Measurements from ENCODE around the gene TTC9C.
A peak's percentile ranks its signal among the peaks of the same experiment; 100 is the strongest.
"Not testable (repeated sequence)": the region's sequence is repeated elsewhere in the genome, so short reads cannot be mapped to it uniquely, and the experiment has no call there.

The TTC9C gene

GRCh38 chr11:62728171-62728988 is at the start of gene TTC9C:
TTC9C (plus strand) TSS chr11:62728486; CDS start chr11:62728849, 363 bp downstream.
- H3K36me3 ChIP-seq (ENCODE audit: control insufficient read depth, low read depth, low read length), result peaks cover 24% of the 10 kb centered on the region
- H3K9me3 ChIP-seq (ENCODE audit: control insufficient read depth, low read depth, low read length), result no peaks in the 10 kb centered on the region
- no peaks in the 10 kb centered on the region for H3K27me3 ChIP-seq (ENCODE audit: control insufficient read depth, insufficient read depth, low read length)
- peaks cover 15% of the 10 kb centered on the region for H3K4me1 ChIP-seq (ENCODE audit: control insufficient read depth, low read depth, low read length)
- H3K4me3 ChIP-seq (ENCODE audit: low read length), result peak within 1 kb of the TSS; percentile 66
- peak within 1 kb of the TSS; percentile 90 for H3K27ac ChIP-seq (ENCODE audit: low read length)
- peak within 1 kb of the TSS; percentile 77 for H3K9ac ChIP-seq (ENCODE audit: low read length)

GRCh38 chr11:62678770-62679696 is 49.3 kb upstream of the TTC9C start, which contains the start of gene UBXN1:
UBXN1 (minus strand) TSS chr11:62679073; CDS start chr11:62678923, 150 bp downstream.
- Histone ChIP-seq H3K27ac (ENCODE audit: low read length) (peak within 1 kb of the TSS; percentile 70), H3K9me3 (ENCODE audit: control insufficient read depth, low read depth, low read length) (no peaks in the 10 kb centered on the region), H3K27me3 (ENCODE audit: control insufficient read depth, insufficient read depth, low read length) (no peaks in the 10 kb centered on the region), H3K4me3 (ENCODE audit: low read length) (peak within 1 kb of the TSS; percentile 92), H3K9ac (ENCODE audit: low read length) (peak within 1 kb of the TSS; percentile 88), H3K36me3 (ENCODE audit: control insufficient read depth, low read depth, low read length) (peaks cover 20% of the 10 kb centered on the region), H3K4me1 (ENCODE audit: control insufficient read depth, low read depth, low read length) (no peaks in the 10 kb centered on the region)

DNA sequence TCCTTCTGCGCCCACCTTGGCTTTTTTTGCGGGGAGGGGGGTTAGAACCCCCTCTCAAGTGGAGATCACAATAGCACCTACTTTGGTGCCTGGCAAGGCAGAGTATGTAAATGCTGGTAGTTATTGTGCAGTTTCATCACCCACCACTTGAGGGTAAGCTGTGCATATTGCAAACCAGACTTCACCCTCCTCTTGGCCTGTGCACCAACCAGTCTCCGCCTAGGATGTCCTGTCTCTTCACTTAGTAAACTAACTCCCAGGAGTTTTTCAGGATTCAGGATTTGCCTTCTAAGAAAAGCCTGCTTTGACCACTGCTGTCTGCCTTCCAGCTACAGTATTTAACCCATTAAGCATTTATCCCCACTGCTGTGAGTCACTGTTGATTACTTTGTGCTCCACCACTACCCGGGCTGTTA is 47.5 kb upstream of the TTC9C start:
- Histone ChIP-seq H3K4me1 (ENCODE audit: control insufficient read depth, low read depth, low read length) (no peaks in the 10 kb centered on the region), H3K9ac (ENCODE audit: low read length) (no peak overlapping the region), H3K27ac (ENCODE audit: low read length) (no peak overlapping the region), H3K4me3 (ENCODE audit: low read length) (no peak overlapping the region), H3K9me3 (ENCODE audit: control insufficient read depth, low read depth, low read length) (no peaks in the 10 kb centered on the region), H3K36me3 (ENCODE audit: control insufficient read depth, low read depth, low read length) (peaks cover 16% of the 10 kb centered on the region), H3K27me3 (ENCODE audit: control insufficient read depth, insufficient read depth, low read length) (no peaks in the 10 kb centered on the region)

DNA sequence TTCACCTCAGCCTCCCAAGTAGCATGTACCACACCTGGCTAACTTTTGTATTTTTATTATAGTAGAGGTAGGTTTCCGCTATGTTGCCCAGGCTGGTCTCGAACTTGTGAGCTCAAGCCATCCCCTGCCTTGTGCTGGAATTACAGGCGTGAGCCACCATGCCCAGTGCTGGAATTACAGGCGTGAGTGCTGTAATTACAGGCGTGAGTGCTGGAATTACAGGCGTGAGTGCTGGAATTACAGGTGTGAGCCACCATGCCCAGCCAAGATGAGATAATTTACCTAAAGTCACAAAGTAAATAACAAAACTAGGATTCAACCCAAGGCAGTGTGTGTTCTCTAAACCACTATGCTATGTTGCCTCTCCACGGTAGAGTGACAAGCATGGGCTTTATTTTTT is 45.8 kb upstream of the TTC9C start:
- Histone ChIP-seq H3K4me1 (ENCODE audit: control insufficient read depth, low read depth, low read length) (no peaks in the 10 kb centered on the region), H3K36me3 (ENCODE audit: control insufficient read depth, low read depth, low read length) (peaks cover 2% of the 10 kb centered on the region), H3K9me3 (ENCODE audit: control insufficient read depth, low read depth, low read length) (no peaks in the 10 kb centered on the region), H3K4me3 (ENCODE audit: low read length) (no peak overlapping the region), H3K27me3 (ENCODE audit: control insufficient read depth, insufficient read depth, low read length) (no peaks in the 10 kb centered on the region), H3K9ac (ENCODE audit: low read length) (no peak overlapping the region), H3K27ac (ENCODE audit: low read length) (no peak overlapping the region)

- no peaks in the 10 kb centered on the region for H3K4me1 ChIP-seq (ENCODE audit: control insufficient read depth, low read depth, low read length)
- H3K4me3 ChIP-seq (ENCODE audit: low read length), result no peak overlapping the region
- no peaks in the 10 kb centered on the region for H3K27me3 ChIP-seq (ENCODE audit: control insufficient read depth, insufficient read depth, low read length)
- peaks cover 22% of the 10 kb centered on the region for H3K36me3 ChIP-seq (ENCODE audit: control insufficient read depth, low read depth, low read length)
- no peak overlapping the region for H3K9ac ChIP-seq (ENCODE audit: low read length)
- no peak overlapping the region for H3K27ac ChIP-seq (ENCODE audit: low read length)
- H3K9me3 ChIP-seq (ENCODE audit: control insufficient read depth, low read depth, low read length), result no peaks in the 10 kb centered on the region
These were observed 40.5 kb upstream of the TTC9C start for GRCh38 chr11:62687508-62688396.

DNA sequence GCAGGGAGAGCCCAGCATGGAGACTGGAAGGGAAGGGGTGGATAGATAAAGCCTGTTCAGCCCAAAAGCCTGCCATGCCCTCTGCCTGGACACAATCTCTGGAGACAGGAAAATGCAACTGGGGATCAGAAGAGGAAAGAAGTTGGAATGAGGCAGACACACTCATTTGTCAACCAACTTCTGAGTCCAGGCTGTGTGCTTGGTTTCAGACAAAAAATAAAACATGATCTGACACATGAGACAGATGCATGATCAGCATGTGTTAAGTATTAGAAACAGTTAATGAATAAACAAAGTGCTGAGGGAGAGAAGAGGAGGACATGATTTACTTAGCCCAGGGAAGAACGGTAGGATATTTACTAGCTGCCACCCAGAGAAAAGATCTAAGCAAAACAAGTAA is 39.8 kb upstream of the TTC9C start:
- Histone ChIP-seq H3K9me3 (ENCODE audit: control insufficient read depth, low read depth, low read length) (no peaks in the 10 kb centered on the region), H3K27ac (ENCODE audit: low read length) (no peak overlapping the region), H3K9ac (ENCODE audit: low read length) (no peak overlapping the region), H3K4me1 (ENCODE audit: control insufficient read depth, low read depth, low read length) (no peaks in the 10 kb centered on the region), H3K36me3 (ENCODE audit: control insufficient read depth, low read depth, low read length) (peaks cover 28% of the 10 kb centered on the region), H3K4me3 (ENCODE audit: low read length) (no peak overlapping the region), H3K27me3 (ENCODE audit: control insufficient read depth, insufficient read depth, low read length) (no peaks in the 10 kb centered on the region)

DNA sequence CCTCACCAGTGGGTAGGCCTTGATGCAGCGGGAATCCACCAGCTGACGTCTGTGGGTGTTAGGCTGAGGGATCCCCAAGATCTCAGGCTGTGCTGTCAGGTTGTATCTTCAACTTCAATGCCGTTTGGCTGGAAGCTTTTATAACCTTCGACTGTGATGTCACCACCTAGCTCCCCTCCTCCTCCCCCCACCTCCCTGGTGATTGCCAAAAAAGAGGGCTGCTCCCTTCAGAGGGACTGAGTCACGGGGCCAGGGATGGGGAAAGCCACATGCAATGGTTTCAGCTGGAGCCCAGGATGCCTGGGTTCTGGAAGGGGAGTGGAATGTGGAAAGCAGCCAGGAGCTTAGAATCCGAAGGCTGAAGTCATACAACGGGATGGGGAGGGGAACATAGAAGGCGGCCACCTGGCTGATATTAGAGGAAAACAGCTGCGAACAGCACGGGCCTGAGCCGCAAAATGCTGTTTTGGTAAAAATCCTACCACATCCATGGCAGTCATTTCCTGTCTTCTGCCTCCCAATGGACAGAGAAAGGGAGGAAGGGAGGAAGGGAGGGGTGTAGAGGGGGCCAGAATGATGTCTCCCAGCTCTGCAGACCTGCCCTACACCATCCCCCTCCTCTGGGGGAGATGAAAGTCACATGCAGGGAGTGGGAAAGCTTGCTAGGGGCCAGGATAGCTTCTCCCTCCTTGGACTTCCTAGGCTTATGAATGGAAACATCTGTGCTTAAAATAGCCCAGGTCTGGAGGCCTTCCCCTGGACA is 38.7 kb upstream of the TTC9C start, which contains the start of gene LRRN4CL:
TSS of gene LRRN4CL (minus strand) at position 110 of the 763 bp plus-strand sequence. CDS start 1,022 bp downstream, outside the sequence.
- Histone ChIP-seq H3K9me3 (ENCODE audit: control insufficient read depth, low read depth, low read length) (no peaks in the 10 kb centered on the region), H3K27ac (ENCODE audit: low read length) (no peak within 1 kb of the TSS), H3K36me3 (ENCODE audit: control insufficient read depth, low read depth, low read length) (peaks cover 28% of the 10 kb centered on the region)

GRCh38 chr11:62693624-62694023 is 34.7 kb upstream of the TTC9C start:
- not testable (repeated sequence) for H3K27me3 ChIP-seq (ENCODE audit: control insufficient read depth, insufficient read depth, low read length); H3K4me3 ChIP-seq (ENCODE audit: low read length); H3K9ac ChIP-seq (ENCODE audit: low read length); H3K4me1 ChIP-seq (ENCODE audit: control insufficient read depth, low read depth, low read length); H3K9me3 ChIP-seq (ENCODE audit: control insufficient read depth, low read depth, low read length); H3K27ac ChIP-seq (ENCODE audit: low read length)
- peaks cover 28% of the 10 kb centered on the region for H3K36me3 ChIP-seq (ENCODE audit: control insufficient read depth, low read depth, low read length)

More for the DNA sequence above, 38.7 kb upstream of the TTC9C start, which contains the start of gene LRRN4CL:
- H3K4me3 ChIP-seq (ENCODE audit: low read length), result no peak within 1 kb of the TSS
- no peak within 1 kb of the TSS for H3K9ac ChIP-seq (ENCODE audit: low read length)
- no peaks in the 10 kb centered on the region for H3K27me3 ChIP-seq (ENCODE audit: control insufficient read depth, insufficient read depth, low read length)
- no peaks in the 10 kb centered on the region for H3K4me1 ChIP-seq (ENCODE audit: control insufficient read depth, low read depth, low read length)

GRCh38 chr11:62694455-62695167 is 33.7 kb upstream of the TTC9C start:
- Histone ChIP-seq H3K27ac (ENCODE audit: low read length) (no peak overlapping the region), H3K9me3 (ENCODE audit: control insufficient read depth, low read depth, low read length) (no peaks in the 10 kb centered on the region), H3K4me3 (ENCODE audit: low read length) (no peak overlapping the region), H3K9ac (ENCODE audit: low read length) (no peak overlapping the region), H3K27me3 (ENCODE audit: control insufficient read depth, insufficient read depth, low read length) (no peaks in the 10 kb centered on the region), H3K4me1 (ENCODE audit: control insufficient read depth, low read depth, low read length) (no peaks in the 10 kb centered on the region), H3K36me3 (ENCODE audit: control insufficient read depth, low read depth, low read length) (peaks cover 28% of the 10 kb centered on the region)

DNA sequence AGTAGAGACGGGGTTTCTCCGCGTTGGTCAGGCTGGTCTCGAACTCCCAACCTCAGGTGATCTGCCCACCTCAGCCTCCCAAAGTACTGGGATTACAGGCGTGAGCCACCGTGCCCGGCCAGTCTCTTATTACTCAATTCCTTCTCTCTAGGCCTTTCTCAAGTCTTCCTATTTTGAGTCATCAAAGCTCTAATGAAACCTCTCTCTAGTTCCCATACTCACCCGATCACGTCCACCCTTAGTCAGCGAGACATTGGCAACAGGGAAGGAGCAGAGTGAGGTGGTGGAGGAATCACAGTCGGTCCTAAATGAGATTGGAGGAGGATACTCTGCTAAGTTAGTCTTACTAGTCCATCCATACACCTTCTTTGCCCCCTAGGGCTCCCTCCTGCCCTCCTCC is 26.0 kb upstream of the TTC9C start:
- Histone ChIP-seq H3K4me3 (ENCODE audit: low read length) (no peak overlapping the region), H3K27ac (ENCODE audit: low read length) (no peak overlapping the region), H3K4me1 (ENCODE audit: control insufficient read depth, low read depth, low read length) (peaks cover 6% of the 10 kb centered on the region), H3K27me3 (ENCODE audit: control insufficient read depth, insufficient read depth, low read length) (no peaks in the 10 kb centered on the region), H3K9ac (ENCODE audit: low read length) (no peak overlapping the region), H3K36me3 (ENCODE audit: control insufficient read depth, low read depth, low read length) (peaks cover 8% of the 10 kb centered on the region), H3K9me3 (ENCODE audit: control insufficient read depth, low read depth, low read length) (no peaks in the 10 kb centered on the region)

Data from iPS-18a (cell line).